ENCODE measurements around the gene CNTNAP5.

Gene CNTNAP5

GRCh38 chr2:124572934-124573634 is 548.0 kb downstream of the CNTNAP5 start:
- no peak for DNase-seq (ENCODE audit: extremely low spot score)
- CTCF ChIA-PET = no interaction called here
- POLR2A ChIA-PET = no interaction called here
- no peak for TF ChIP-seq L3MBTL2 (conservative IDR thresholded peaks at IDR 0.05)
- TF ChIP-seq BHLHE40 (IDR thresholded peaks at IDR 0.05; ENCODE audit: borderline replicate concordance) = no peak
- no peak for TF ChIP-seq NFRKB (IDR thresholded peaks at IDR 0.05)
- TF ChIP-seq TARDBP (IDR thresholded peaks at IDR 0.05) = no peak
- TF ChIP-seq FOXK2 (IDR thresholded peaks at IDR 0.05) = no peak
- TF ChIP-seq SUZ12 (IDR thresholded peaks at IDR 0.05) = no peak
- no peak for TF ChIP-seq CTBP1 (IDR thresholded peaks at IDR 0.05; ENCODE audit: borderline replicate concordance)
- TF ChIP-seq ZNF384 (IDR thresholded peaks at IDR 0.05) = no peak
- TF ChIP-seq ARNT (IDR thresholded peaks at IDR 0.05) = no peak
- no peak for TF ChIP-seq SP1 (IDR thresholded peaks at IDR 0.05)
- TF ChIP-seq HDGF (IDR thresholded peaks at IDR 0.05; ENCODE audit: borderline replicate concordance) = no peak

GRCh38 chr2:124575497-124575896 is 550.4 kb downstream of the CNTNAP5 start:
- ChIA-PET POLR2A (no interaction called here), CTCF (no interaction called here)
- TF ChIP-seq SUZ12 (IDR thresholded peaks at IDR 0.05) (no peak), ZNF384 (IDR thresholded peaks at IDR 0.05) (no peak), L3MBTL2 (conservative IDR thresholded peaks at IDR 0.05) (no peak), FOXM1 (IDR thresholded peaks at IDR 0.05; ENCODE audit: borderline replicate concordance) (no peak), BHLHE40 (IDR thresholded peaks at IDR 0.05; ENCODE audit: borderline replicate concordance) (no peak), ARNT (IDR thresholded peaks at IDR 0.05) (no peak), TARDBP (IDR thresholded peaks at IDR 0.05) (no peak), SP1 (IDR thresholded peaks at IDR 0.05) (no peak), FOXA1 (IDR thresholded peaks at IDR 0.05) (no peak), NFRKB (IDR thresholded peaks at IDR 0.05) (no peak), FOXK2 (IDR thresholded peaks at IDR 0.05) (no peak), CTBP1 (IDR thresholded peaks at IDR 0.05; ENCODE audit: borderline replicate concordance) (no peak), HDGF (IDR thresholded peaks at IDR 0.05; ENCODE audit: borderline replicate concordance) (no peak), ELF4 (IDR thresholded peaks at IDR 0.05) (no peak)
- DNase-seq (ENCODE audit: extremely low spot score) = no peak

GRCh38 chr2:124580263-124580662 is 555.2 kb downstream of the CNTNAP5 start:
- POLR2A ChIA-PET = no interaction called here
- CTCF ChIA-PET = no interaction called here
- DNase-seq (ENCODE audit: extremely low spot score) = no peak
- TF ChIP-seq SP1 (IDR thresholded peaks at IDR 0.05) (no peak), TARDBP (IDR thresholded peaks at IDR 0.05) (no peak), FOXK2 (IDR thresholded peaks at IDR 0.05) (no peak), ELF4 (IDR thresholded peaks at IDR 0.05) (no peak), CTBP1 (IDR thresholded peaks at IDR 0.05; ENCODE audit: borderline replicate concordance) (no peak), SUZ12 (IDR thresholded peaks at IDR 0.05) (no peak), FOXM1 (IDR thresholded peaks at IDR 0.05; ENCODE audit: borderline replicate concordance) (no peak), NFRKB (IDR thresholded peaks at IDR 0.05) (no peak), ARNT (IDR thresholded peaks at IDR 0.05) (no peak), BHLHE40 (IDR thresholded peaks at IDR 0.05; ENCODE audit: borderline replicate concordance) (no peak), FOXA1 (IDR thresholded peaks at IDR 0.05) (no peak)

- ChIA-PET CTCF (no interaction called here), POLR2A (no interaction called here)
- TF ChIP-seq HDGF (IDR thresholded peaks at IDR 0.05; ENCODE audit: borderline replicate concordance) (no peak), CTBP1 (IDR thresholded peaks at IDR 0.05; ENCODE audit: borderline replicate concordance) (no peak), SP1 (IDR thresholded peaks at IDR 0.05) (no peak), FOXK2 (IDR thresholded peaks at IDR 0.05) (no peak), ELF4 (IDR thresholded peaks at IDR 0.05) (no peak), L3MBTL2 (conservative IDR thresholded peaks at IDR 0.05) (no peak), FOXA1 (IDR thresholded peaks at IDR 0.05) (no peak), LEF1 (IDR thresholded peaks at IDR 0.05; ENCODE audit: borderline replicate concordance) (no peak), TARDBP (IDR thresholded peaks at IDR 0.05) (no peak), PKNOX1 (IDR thresholded peaks at IDR 0.05) (no peak), SUZ12 (IDR thresholded peaks at IDR 0.05) (no peak), BHLHE40 (IDR thresholded peaks at IDR 0.05; ENCODE audit: borderline replicate concordance) (no peak), NFRKB (IDR thresholded peaks at IDR 0.05) (no peak), ZNF384 (IDR thresholded peaks at IDR 0.05) (no peak)
- DNase-seq (ENCODE audit: extremely low spot score) = no peak
Measured at GRCh38 chr2:124582387-124582786, 557.3 kb downstream of the CNTNAP5 start.

- TF ChIP-seq ZNF384 (IDR thresholded peaks at IDR 0.05) (no peak), L3MBTL2 (conservative IDR thresholded peaks at IDR 0.05) (no peak), FOXK2 (IDR thresholded peaks at IDR 0.05) (no peak), TARDBP (IDR thresholded peaks at IDR 0.05) (no peak), ARNT (IDR thresholded peaks at IDR 0.05) (no peak), CTBP1 (IDR thresholded peaks at IDR 0.05; ENCODE audit: borderline replicate concordance) (no peak), FOXA1 (IDR thresholded peaks at IDR 0.05) (no peak), PKNOX1 (IDR thresholded peaks at IDR 0.05) (no peak), SUZ12 (IDR thresholded peaks at IDR 0.05) (no peak)
- ChIA-PET CTCF (no interaction called here), POLR2A (no interaction called here)
- no peak for DNase-seq (ENCODE audit: extremely low spot score)
Measured at GRCh38 chr2:124584615-124585014, 559.5 kb downstream of the CNTNAP5 start.

- ChIA-PET CTCF (no interaction called here), POLR2A (no interaction called here)
- TF ChIP-seq BHLHE40 (IDR thresholded peaks at IDR 0.05; ENCODE audit: borderline replicate concordance) = no peak
- TF ChIP-seq FOXK2 (IDR thresholded peaks at IDR 0.05) = no peak
- TF ChIP-seq HDGF (IDR thresholded peaks at IDR 0.05; ENCODE audit: borderline replicate concordance) = no peak
- TF ChIP-seq ELF4 (IDR thresholded peaks at IDR 0.05) = no peak
- TF ChIP-seq LEF1 (IDR thresholded peaks at IDR 0.05; ENCODE audit: borderline replicate concordance) = no peak
- no peak for TF ChIP-seq TARDBP (IDR thresholded peaks at IDR 0.05)
- TF ChIP-seq SP1 (IDR thresholded peaks at IDR 0.05) = no peak
- TF ChIP-seq FOXM1 (IDR thresholded peaks at IDR 0.05; ENCODE audit: borderline replicate concordance) = no peak
- TF ChIP-seq FOXA1 (IDR thresholded peaks at IDR 0.05) = no peak
- TF ChIP-seq ARNT (IDR thresholded peaks at IDR 0.05) = no peak
- TF ChIP-seq SUZ12 (IDR thresholded peaks at IDR 0.05) = no peak
- no peak for TF ChIP-seq ZNF384 (IDR thresholded peaks at IDR 0.05)
- TF ChIP-seq CTBP1 (IDR thresholded peaks at IDR 0.05; ENCODE audit: borderline replicate concordance) = no peak
- no peak for TF ChIP-seq L3MBTL2 (conservative IDR thresholded peaks at IDR 0.05)
- no peak for TF ChIP-seq PKNOX1 (IDR thresholded peaks at IDR 0.05)
- DNase-seq (ENCODE audit: extremely low spot score) = no peak
Measured at GRCh38 chr2:124585277-124585676, 560.2 kb downstream of the CNTNAP5 start.

All from HEK293T (cell line).